NCI-H345 treated with DMSO at 0.1 percent for 48 hours (cell line): ENCODE data around the gene CNTRL.
A peak's percentile ranks its signal among the peaks of the same experiment; 100 is the strongest.
"Not testable (repeated sequence)": the region's sequence is repeated elsewhere in the genome, so short reads cannot be mapped to it uniquely, and the experiment has no call there.

Experiments used
- DNase-seq: peaks from one replicate; lab custom pipeline; 2025; ENCODE audit not compliant: unreplicated experiment; lab: John Stamatoyannopoulos, UW

The CNTRL gene

GRCh38 chr9:121071756-121072421 lies 2.9 kb upstream of the CNTRL start:
- no peak for DNase-seq

GRCh38 chr9:121073038-121073437 lies 1.7 kb upstream of the CNTRL start:
- DNase-seq = peak; percentile 0

DNA sequence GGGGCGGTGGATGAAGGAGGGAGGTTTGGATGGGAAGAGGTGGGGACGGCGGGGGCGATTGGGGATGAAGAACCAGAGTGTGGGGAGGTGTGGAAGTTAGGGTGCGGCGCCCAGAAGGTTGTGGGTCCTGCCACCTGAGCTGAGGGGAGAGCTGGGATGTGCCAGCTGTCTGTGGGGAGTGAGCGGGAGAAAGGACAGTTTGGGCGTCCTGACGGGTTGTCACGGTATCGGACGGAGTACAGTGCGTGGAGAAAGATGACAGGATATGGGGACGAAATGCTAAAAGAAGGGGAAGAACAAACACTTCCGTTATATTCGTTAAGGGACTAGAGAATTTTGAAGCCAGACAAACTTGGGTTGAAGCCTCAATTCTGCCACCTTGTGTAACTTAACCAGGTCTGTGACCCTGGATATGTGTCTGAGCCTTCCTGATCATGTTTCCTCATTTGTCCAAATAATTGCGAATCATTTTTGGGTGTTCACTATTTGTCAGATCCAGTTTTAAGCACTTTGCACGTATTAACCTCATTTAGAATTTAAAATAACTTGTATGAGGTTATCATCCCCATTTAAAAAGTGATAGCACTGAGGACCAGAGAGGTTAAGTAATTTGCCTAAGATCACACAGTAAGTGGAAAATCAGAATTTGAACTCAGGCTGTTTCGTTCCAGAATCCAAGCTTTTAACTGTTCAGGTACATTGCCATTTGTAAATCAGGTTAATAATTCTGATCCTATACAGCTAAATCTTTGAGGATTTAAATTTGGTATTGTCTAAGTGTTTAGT lies 689 bp downstream of the CNTRL start:
- peak; percentile 53 for DNase-seq

DNA sequence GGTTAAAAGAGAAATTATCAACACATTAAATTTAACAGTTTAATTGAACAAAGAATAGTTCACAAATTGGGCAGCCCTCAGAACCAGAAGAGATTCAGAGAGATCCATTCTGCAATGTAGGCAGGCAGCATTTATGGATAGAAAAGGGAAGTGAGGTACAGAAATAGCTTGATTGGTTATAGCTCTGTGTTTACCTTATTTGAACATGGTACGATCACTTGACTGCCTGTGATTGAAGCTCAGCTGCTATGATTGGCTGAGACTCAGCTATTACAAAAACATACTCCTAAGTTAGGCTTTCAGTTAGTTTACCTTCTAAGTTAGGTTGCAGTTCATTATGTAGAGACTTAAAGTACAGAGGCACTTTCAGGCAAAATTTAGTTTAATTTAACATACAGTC lies 7.3 kb downstream of the CNTRL start:
- no peak for DNase-seq

- no peak for DNase-seq
These were observed 10.9 kb downstream of the CNTRL start for GRCh38 chr9:121085661-121086060.

- DNase-seq = no peak
These were observed 13.8 kb downstream of the CNTRL start for GRCh38 chr9:121088576-121088975.

GRCh38 chr9:121090743-121091142 lies 16.0 kb downstream of the CNTRL start:
- not testable (repeated sequence) for DNase-seq

DNA sequence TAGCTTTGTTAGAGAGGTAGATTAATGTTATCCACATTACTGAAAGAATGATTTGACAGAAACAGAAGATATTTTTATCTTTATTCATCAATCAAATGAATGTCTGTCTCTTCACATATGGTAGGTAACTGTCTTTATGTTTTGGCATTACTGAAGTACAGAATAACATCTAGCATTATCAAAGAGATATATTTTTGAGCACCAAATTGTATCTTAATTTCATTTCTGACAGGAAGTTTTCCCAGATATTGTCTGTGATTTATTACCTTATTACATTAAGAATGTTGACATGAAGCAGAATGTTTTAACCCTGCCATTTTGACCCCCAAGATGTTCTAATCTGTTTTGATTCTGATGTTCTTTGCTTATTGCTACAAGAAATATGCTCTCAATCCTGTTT lies 20.3 kb downstream of the CNTRL start:
- DNase-seq = no peak

GRCh38 chr9:121098567-121099198 lies 23.9 kb downstream of the CNTRL start:
- DNase-seq = no peak

DNA sequence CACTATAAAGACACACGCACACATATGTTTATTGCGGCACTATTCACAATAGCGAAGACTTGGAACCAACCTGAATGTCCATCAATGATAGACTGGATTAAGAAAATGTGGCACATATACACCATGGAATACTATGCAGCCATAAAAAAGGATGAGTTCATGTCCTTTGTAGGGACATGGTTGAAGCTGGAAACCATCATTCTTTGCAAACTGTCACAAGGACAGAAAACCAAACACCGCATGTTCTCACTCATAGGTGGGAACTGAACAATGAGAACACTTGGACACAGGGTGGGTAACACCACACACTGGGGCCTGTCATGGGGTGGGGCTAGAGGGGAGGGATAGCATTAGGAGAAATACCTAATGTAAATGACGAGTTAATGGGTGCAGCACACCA lies 29.3 kb downstream of the CNTRL start:
- DNase-seq = not testable (repeated sequence)

GRCh38 chr9:121105531-121105930 lies 30.8 kb downstream of the CNTRL start:
- no peak for DNase-seq

DNA sequence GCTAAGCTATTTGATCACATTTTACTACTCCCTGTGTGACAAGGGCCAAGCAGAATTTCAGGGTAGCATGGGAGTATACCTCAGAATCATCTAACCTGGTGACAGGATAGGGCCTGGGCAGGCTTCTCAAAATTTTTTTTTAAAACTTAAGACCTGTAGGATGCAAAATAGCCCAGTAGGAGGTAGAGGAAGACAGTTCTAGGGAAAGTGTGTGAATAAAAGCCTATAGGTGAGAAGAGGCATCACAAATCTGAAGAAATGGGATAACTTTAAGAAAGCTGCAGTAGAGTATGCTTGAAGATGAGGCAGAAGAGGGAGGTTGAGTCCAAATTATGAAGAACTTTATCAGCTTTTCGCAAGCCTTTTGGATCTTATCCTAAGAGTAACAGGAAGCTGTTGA lies 32.3 kb downstream of the CNTRL start:
- DNase-seq = no peak

- DNase-seq = no peak
These were observed 33.1 kb downstream of the CNTRL start for GRCh38 chr9:121107881-121108280.

- DNase-seq = no peak
These were observed 40.7 kb downstream of the CNTRL start for GRCh38 chr9:121115466-121115865.

DNA sequence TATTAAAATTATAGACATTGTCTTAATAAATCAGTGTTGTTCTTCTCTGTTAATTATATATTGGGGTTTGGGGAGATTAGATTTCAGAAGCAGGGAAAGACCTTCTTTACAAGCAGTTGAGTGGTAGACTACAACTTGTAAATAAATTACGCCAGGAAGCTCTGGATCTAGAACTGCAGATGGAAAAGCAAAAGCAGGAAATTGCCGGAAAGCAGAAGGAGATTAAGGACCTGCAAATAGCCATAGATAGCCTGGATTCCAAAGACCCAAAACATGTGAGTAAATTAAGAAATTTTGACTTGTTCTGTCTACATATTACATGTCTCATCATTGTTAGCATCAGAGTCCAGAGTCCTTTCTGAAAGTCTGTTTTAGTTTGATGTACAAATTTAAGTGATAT lies 43.5 kb downstream of the CNTRL start:
- no peak for DNase-seq

- DNase-seq = no peak
These were observed 45.6 kb downstream of the CNTRL start for GRCh38 chr9:121120386-121120785.

- no peak for DNase-seq
These were observed 46.9 kb downstream of the CNTRL start for GRCh38 chr9:121121582-121122087.

DNA sequence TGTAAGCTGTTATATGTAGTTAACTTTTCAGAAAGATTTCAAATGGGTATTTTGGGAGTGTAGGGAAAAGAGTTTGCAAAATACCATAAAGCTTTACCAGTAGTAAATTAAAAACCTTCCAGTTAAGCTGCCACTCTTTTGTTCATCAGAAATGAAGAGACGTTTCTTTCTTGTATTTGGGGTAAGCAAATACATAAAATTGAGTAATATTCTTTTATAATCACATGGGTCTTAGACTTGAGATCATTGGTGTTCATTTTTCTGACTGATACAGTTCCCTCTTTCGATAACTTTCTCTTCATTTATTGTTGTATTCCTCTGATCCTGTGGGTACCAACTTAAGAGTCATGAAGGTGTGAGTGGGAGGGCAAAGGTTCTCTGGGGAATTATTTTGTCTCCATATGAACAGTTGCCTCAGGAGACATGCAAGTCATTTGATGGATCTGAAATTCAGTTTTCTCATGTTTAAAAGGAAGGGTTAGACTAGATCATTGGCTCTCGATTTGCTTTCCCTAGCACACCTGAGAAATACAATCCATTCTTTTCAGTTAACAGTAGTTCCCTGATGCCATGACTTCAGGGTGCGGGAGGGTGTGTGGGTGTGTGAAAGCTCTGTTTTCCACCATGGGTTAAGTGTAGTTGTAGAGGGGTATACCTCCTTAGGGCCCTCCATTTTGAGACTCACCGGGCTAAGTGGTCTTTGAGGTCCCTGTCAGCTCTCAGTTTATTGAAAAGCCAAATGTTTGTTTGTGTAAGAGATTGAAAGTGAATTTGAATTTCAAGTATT lies 47.7 kb downstream of the CNTRL start:
- no peak for DNase-seq

DNA sequence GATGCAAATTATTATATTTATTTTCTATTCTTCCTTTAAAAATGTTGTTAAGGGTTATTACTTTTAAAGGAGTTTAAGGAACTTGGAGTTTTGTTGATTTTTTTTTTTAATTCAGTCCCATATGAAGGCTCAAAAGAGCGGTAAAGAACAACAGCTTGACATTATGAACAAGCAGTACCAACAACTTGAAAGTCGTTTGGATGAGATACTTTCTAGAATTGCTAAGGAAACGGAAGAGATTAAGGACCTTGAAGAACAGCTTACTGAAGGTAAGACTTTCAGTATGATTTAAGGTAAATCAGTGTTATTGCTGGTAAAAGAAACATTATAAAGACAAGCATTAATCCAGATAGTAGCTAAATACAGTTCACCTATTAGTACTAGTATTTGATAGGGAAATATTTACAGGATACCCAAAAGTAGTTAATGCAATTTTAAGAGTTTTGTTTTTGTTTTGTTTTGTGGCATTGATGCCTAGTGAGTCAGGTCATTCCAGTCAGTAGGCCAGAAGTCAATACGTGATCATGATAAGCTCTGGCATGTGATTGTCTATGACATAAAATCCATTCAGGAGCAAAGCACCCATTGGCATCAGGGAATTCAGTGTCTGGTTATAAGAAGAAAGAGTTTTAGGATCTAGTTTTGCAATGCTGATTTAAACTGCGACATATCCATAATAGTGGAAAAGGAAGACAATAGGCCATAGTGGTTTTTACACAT lies 49.2 kb downstream of the CNTRL start:
- DNase-seq = no peak

- no peak for DNase-seq
These were observed 50.8 kb downstream of the CNTRL start for GRCh38 chr9:121125590-121125989.

- DNase-seq = not testable (repeated sequence)
These were observed 54.6 kb downstream of the CNTRL start for GRCh38 chr9:121129384-121129783.
